OCI-LY1 (cell line): ENCODE results near the gene FXYD4.

ENCODE experiments used
- H2AFZ ChIP-seq: fragments of 200-600 bp; sonication (generic), shearing (Covaris generic); 2 replicates; pipeline ENCODE4 v1.6.0; 2014; ENCODE audit warnings: antibody characterized with exemption, mild to moderate bottlenecking, low read length
- H3F3A ChIP-seq: fragments of 200-600 bp; sonication (generic), shearing (Covaris generic); 2 replicates; pipeline ENCODE4 v1.6.0; 2014; ENCODE audit warnings: mild to moderate bottlenecking, antibody characterized with exemption, low read length, moderate library complexity; ENCODE audit not compliant: insufficient read depth
- H3K27ac ChIP-seq: fragments of 200-600 bp; sonication (generic); 2 replicates; pipeline ENCODE4 v1.5.1; 2014; ENCODE audit warnings: low read length, mixed run types, mild to moderate bottlenecking, low read depth; ENCODE audit not compliant: poor library complexity, severe bottlenecking
- H3K27me3 ChIP-seq: fragments of 200-600 bp; sonication (generic); 2 replicates; pipeline ENCODE4 v1.6.0; 2014; ENCODE audit warnings: antibody characterized with exemption, mild to moderate bottlenecking, low read length, moderate library complexity; ENCODE audit not compliant: insufficient read depth
- H3K36me3 ChIP-seq: fragments of 200-600 bp; sonication (generic); 2 replicates; pipeline ENCODE4 v1.6.1; 2014; ENCODE audit warnings: mild to moderate bottlenecking, antibody characterized with exemption, low read length, moderate library complexity, mixed read lengths; ENCODE audit not compliant: insufficient read depth
- H3K4me1 ChIP-seq: fragments of 200-600 bp; sonication (generic); 2 replicates; pipeline ENCODE4 v1.5.1; 2014; ENCODE audit warnings: mild to moderate bottlenecking, low read length, moderate library complexity; ENCODE audit not compliant: insufficient read depth, severe bottlenecking
- H3K4me2 ChIP-seq: fragments of 200-600 bp; sonication (generic), shearing (Covaris generic); 2 replicates; pipeline ENCODE4 v1.6.1; 2014; ENCODE audit warnings: low read length
- H3K4me3 ChIP-seq: fragments of 200-600 bp; sonication (generic); 2 replicates; pipeline ENCODE4 v1.5.1; 2014; ENCODE audit warnings: low read length, low read depth, mild to moderate bottlenecking, mixed read lengths; ENCODE audit not compliant: poor library complexity, severe bottlenecking
- H3K79me2 ChIP-seq: fragments of 200-600 bp; shearing (Covaris generic); 2 replicates; pipeline ENCODE4 v1.6.1; 2016; ENCODE audit warnings: mixed run types, low read length, mixed read lengths; ENCODE audit not compliant: insufficient read depth
- H3K9ac ChIP-seq: fragments of 200-600 bp; sonication (generic), shearing (Covaris generic); 2 replicates; pipeline ENCODE4 v1.6.1; 2014; ENCODE audit warnings: mild to moderate bottlenecking, low read length, mixed read lengths
- H3K9me2 ChIP-seq: fragments of 200-600 bp; sonication (generic), shearing (Covaris generic); 2 replicates; pipeline ENCODE4 v1.6.1; 2014; ENCODE audit warnings: low read depth, mild to moderate bottlenecking, low read length, mixed read lengths
- H3K9me3 ChIP-seq: fragments of 200-600 bp; shearing (Covaris generic); 2 replicates; pipeline ENCODE4 v1.6.1; 2014; ENCODE audit warnings: low read length, mixed read lengths
- H4K20me1 ChIP-seq: fragments of 200-600 bp; sonication (generic), shearing (Covaris generic); 2 replicates; pipeline ENCODE4 v1.6.0; 2016; ENCODE audit warnings: mild to moderate bottlenecking, low read length; ENCODE audit not compliant: insufficient read depth
- EZH2 ChIP-seq: fragments of 200-600 bp; sonication (generic), shearing (Covaris generic); IDR thresholded peaks from 2 replicates; pipeline ENCODE4 v1.8.0; 2017; ENCODE audit warnings: borderline replicate concordance, mixed run types, mild to moderate bottlenecking, antibody characterized with exemption, low read length, moderate library complexity, mixed read lengths
- TF ChIP-seq, protein P1 (sequence below): fragments of 200-600 bp; sonication (generic), shearing (Covaris generic); IDR thresholded peaks from 2 replicates; pipeline ENCODE4 v1.5.1; 2017; ENCODE audit warnings: mild to moderate bottlenecking, antibody characterized with exemption, low read length, moderate library complexity, mixed read lengths

FXYD4 gene

DNA sequence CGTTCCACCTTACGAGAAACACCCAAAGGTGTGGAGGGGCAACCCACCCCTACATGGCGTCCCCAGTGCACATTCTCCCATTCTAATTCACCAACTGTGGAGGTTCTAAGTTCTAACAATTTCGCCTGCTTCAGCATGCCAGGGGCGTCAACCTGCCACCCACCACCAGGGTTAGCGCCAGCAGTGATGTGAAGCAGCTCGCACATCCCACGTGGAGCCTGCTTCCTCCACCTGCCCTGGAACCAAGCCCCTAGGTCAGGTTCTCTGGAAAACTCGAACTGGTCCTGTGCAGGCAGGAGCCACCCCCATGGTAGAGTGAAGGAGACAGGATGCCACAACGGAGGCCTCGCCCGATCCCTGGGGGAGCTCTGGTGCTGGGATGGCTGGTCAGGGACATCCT, 33.3 kb upstream of the FXYD4 start:
- TF ChIP-seq, protein P1, sequence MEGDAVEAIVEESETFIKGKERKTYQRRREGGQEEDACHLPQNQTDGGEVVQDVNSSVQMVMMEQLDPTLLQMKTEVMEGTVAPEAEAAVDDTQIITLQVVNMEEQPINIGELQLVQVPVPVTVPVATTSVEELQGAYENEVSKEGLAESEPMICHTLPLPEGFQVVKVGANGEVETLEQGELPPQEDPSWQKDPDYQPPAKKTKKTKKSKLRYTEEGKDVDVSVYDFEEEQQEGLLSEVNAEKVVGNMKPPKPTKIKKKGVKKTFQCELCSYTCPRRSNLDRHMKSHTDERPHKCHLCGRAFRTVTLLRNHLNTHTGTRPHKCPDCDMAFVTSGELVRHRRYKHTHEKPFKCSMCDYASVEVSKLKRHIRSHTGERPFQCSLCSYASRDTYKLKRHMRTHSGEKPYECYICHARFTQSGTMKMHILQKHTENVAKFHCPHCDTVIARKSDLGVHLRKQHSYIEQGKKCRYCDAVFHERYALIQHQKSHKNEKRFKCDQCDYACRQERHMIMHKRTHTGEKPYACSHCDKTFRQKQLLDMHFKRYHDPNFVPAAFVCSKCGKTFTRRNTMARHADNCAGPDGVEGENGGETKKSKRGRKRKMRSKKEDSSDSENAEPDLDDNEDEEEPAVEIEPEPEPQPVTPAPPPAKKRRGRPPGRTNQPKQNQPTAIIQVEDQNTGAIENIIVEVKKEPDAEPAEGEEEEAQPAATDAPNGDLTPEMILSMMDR: no peak
- TF ChIP-seq EZH2: no peak
- Histone ChIP-seq H3K4me3 (no peak overlapping the region), H3K9me2 (no peaks in the 10 kb centered on the region), H3K27ac (no peak overlapping the region), H2AFZ (no peak overlapping the region), H3K4me2 (no peak overlapping the region), H3K9me3 (no peaks in the 10 kb centered on the region), H3F3A (no peaks in the 10 kb centered on the region), H3K9ac (no peak overlapping the region), H3K79me2 (no peaks in the 10 kb centered on the region), H4K20me1 (no peaks in the 10 kb centered on the region), H3K4me1 (no peaks in the 10 kb centered on the region), H3K36me3 (no peaks in the 10 kb centered on the region), H3K27me3 (no peaks in the 10 kb centered on the region)

DNA sequence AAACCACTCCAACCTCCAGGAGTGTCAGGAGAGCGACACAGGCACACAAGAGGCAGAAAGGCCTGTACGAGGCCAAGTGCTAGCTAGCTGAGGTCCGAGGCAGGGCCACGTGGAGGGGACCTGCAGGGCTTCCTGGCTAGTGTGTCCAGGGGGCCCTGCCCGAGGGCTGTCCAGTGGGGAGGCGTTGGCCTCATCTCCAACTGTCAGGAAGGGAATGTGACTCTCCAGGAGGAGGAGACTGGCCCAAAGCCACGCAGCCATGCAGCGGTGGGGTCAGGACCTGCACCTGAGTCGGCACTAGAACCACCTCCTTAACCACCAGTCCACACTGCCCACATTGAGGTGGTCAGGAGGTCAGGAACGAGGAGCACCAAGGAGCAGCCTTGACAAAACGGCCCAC, 32.3 kb upstream of the FXYD4 start:
- Histone ChIP-seq H3K9me2 (no peaks in the 10 kb centered on the region), H3K79me2 (no peaks in the 10 kb centered on the region), H3K9me3 (no peaks in the 10 kb centered on the region), H3K4me2 (no peak overlapping the region), H4K20me1 (no peaks in the 10 kb centered on the region), H3K4me3 (no peak overlapping the region), H3K36me3 (no peaks in the 10 kb centered on the region), H3K27me3 (no peaks in the 10 kb centered on the region), H3F3A (no peaks in the 10 kb centered on the region), H3K9ac (no peak overlapping the region), H3K27ac (no peak overlapping the region), H3K4me1 (no peaks in the 10 kb centered on the region), H2AFZ (no peak overlapping the region)
- TF ChIP-seq EZH2: no peak

DNA sequence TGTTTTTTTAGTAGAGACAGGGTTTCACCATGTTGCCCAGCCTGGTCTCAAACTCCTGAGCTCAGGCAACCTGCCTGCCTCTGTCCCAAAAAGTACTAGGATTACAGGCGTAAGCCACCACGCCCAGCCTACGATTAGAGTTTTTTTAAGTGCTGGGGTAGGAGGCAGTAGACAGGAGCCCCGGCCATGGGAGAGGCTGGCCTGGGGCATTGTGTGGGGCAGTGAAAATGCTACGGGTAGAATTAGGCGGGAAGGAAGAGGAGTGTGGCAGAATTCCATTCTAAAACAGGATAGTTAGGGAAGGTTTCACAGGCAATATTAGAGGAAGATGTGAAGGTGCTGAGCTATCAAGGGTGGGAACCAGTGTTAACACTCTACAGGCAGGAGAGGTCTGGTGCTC, 31.3 kb upstream of the FXYD4 start:
- no peak overlapping the region for H3K4me3 ChIP-seq
- H3K79me2 ChIP-seq: no peaks in the 10 kb centered on the region
- no peaks in the 10 kb centered on the region for H3K4me1 ChIP-seq
- H4K20me1 ChIP-seq: no peaks in the 10 kb centered on the region
- H3K27ac ChIP-seq: no peak overlapping the region
- H3K9ac ChIP-seq: no peak overlapping the region
- H2AFZ ChIP-seq: no peak overlapping the region
- H3K27me3 ChIP-seq: no peaks in the 10 kb centered on the region
- TF ChIP-seq, protein P1: no peak
- TF ChIP-seq EZH2: no peak
- no peaks in the 10 kb centered on the region for H3F3A ChIP-seq
- H3K9me3 ChIP-seq: no peaks in the 10 kb centered on the region
- H3K36me3 ChIP-seq: no peaks in the 10 kb centered on the region
- no peaks in the 10 kb centered on the region for H3K9me2 ChIP-seq
- no peak overlapping the region for H3K4me2 ChIP-seq

DNA sequence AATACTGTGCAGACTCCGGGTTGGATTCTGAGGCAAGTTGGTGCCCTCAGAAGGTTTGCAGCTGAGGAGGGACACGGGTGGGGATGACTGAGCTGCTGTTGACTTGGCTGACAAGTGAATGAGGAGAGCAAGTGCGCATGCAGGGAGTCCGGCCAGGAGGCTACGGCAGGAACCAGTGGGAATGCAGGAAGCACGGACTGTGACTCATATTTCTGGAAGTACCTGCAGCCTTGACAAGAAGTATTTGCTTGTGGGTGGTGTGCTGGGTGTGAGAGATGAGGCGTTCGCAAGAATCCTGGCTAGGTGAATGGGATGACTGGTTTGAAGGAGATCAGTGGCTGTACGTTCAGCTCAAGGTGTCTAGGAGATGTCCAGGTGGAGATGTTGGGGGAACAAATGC, 30.8 kb upstream of the FXYD4 start:
- Histone ChIP-seq H3K36me3 (no peaks in the 10 kb centered on the region), H4K20me1 (no peaks in the 10 kb centered on the region), H3K27me3 (no peaks in the 10 kb centered on the region), H3K9ac (no peak overlapping the region), H2AFZ (no peak overlapping the region), H3F3A (no peaks in the 10 kb centered on the region), H3K79me2 (no peaks in the 10 kb centered on the region), H3K4me3 (no peak overlapping the region), H3K4me2 (no peak overlapping the region), H3K4me1 (no peaks in the 10 kb centered on the region), H3K27ac (no peak overlapping the region), H3K9me3 (no peaks in the 10 kb centered on the region), H3K9me2 (no peaks in the 10 kb centered on the region)
- no peak for TF ChIP-seq EZH2
- TF ChIP-seq, protein P1: no peak
